Measurements from ENCODE around the gene FLYWCH1. TPM values are rescaled to one million over a fixed set of nuclear protein-coding genes. Genes with fewer than 3 reads are reported as not detected.

Gene FLYWCH1
- total RNA-seq, 1 experiment from 2014 or later = 32.6 TPM

GRCh38 chr16:2970563-2970962, 58.8 kb downstream of the FLYWCH1 start:
- no peak for DNase-seq (ENCODE audit: low spot score)
- ATAC-seq = no peak
- ChIA-PET POLR2A (interaction anchor here (1.0 to 2.0 kb wide), 9 partner anchors 11 to 878 kb away, joined by 3 to 11 read pairs (median 6); partner anchors contain the start of genes PKMYT1 and TNFRSF12A), CTCF (interaction anchor here (0.5 to 4.2 kb wide), 32 partner anchors 8 to 347 kb away, joined by 3 to 46 read pairs (median 5); partner anchors contain the start of genes CLDN9, FLYWCH1, FLYWCH2 and PKMYT1)
- TF ChIP-seq NFE2L1 (CRISPR knock-in tag; IDR thresholded peaks at IDR 0.05) = no peak
- no peak for TF ChIP-seq SOX15 (CRISPR knock-in tag; IDR thresholded peaks at IDR 0.05)
- TF ChIP-seq E2F1 (CRISPR knock-in tag; IDR thresholded peaks at IDR 0.05) = no peak
- no peak for TF ChIP-seq SMAD4 (CRISPR knock-in tag; IDR thresholded peaks at IDR 0.05)
- no peak for TF ChIP-seq NR2C2 (CRISPR knock-in tag; IDR thresholded peaks at IDR 0.05)
- TF ChIP-seq CTCF (IDR thresholded peaks at IDR 0.05) = no peak
- TF ChIP-seq ZNF425 (CRISPR knock-in tag; conservative IDR thresholded peaks at IDR 0.05) = no peak
- no peak for TF ChIP-seq ZNF121 (CRISPR knock-in tag; IDR thresholded peaks at IDR 0.05)
- no peak for TF ChIP-seq ZNF263 (CRISPR knock-in tag; IDR thresholded peaks at IDR 0.05; ENCODE audit: low read depth)
- no peak for TF ChIP-seq CBFB (CRISPR knock-in tag; IDR thresholded peaks at IDR 0.05; ENCODE audit: low read depth)
- no peak for TF ChIP-seq PRDM15 (CRISPR knock-in tag; IDR thresholded peaks at IDR 0.05)
- no peak for TF ChIP-seq IRF2 (CRISPR knock-in tag; IDR thresholded peaks at IDR 0.05; ENCODE audit: borderline replicate concordance, low read depth)
- no peak for TF ChIP-seq PRRX2 (CRISPR knock-in tag; IDR thresholded peaks at IDR 0.05)
- no peak for TF ChIP-seq TEAD1 (CRISPR knock-in tag; IDR thresholded peaks at IDR 0.05)
- TF ChIP-seq ZNF416 (CRISPR knock-in tag; IDR thresholded peaks at IDR 0.05) = no peak
- TF ChIP-seq ATF3 (CRISPR knock-in tag; conservative IDR thresholded peaks at IDR 0.05) = no peak
- TF ChIP-seq ZNF138 (CRISPR knock-in tag; conservative IDR thresholded peaks at IDR 0.05) = no peak
- no peak for TF ChIP-seq RELA (CRISPR knock-in tag; IDR thresholded peaks at IDR 0.05; ENCODE audit: borderline replicate concordance)
- Mint-ChIP-seq H3K36me3 (peaks cover 9% of the 10 kb centered on the region; the same call in 1 of the 2 replicates), H3K9me3 (no peaks in the 10 kb centered on the region), H3K4me1 (peaks cover 23% of the 10 kb centered on the region), H3K27ac (no peak overlapping the region; the same call in 1 of the 2 replicates), H3K4me3 (peak overlapping the region; percentile 61), H3K27me3 (ENCODE audit: low read depth) (peaks cover 27% of the 10 kb centered on the region)

Data from WTC11 (cell line).